GM23338 (cell line): ENCODE measurements around the gene CEBPB. TPM values are rescaled to one million over a fixed set of nuclear protein-coding genes. Genes with fewer than 3 reads are reported as not detected.

Experiments used
- ATAC-seq: fragments of 200-7000 bp; cut with Tn5 transposase; 3 replicates; pipeline ENCODE4 v1.9.1; 2020
- DNase-seq: peaks from one replicate; pipeline ENCODE4 v3.0.0-alpha.2; 2015; ENCODE audit warnings: low spot score
- H2AFZ ChIP-seq: fragments of 200-600 bp; sonication (generic); 2 replicates; pipeline ENCODE4 v1.8.0; 2016; ENCODE audit warnings: antibody characterized with exemption, mild to moderate bottlenecking, moderate library complexity
- H3F3A ChIP-seq: fragments of 200-600 bp; sonication (generic); replicated peaks from 2 replicates; pipeline ENCODE4 v1.8.0; 2017; ENCODE audit warnings: antibody characterized with exemption, mixed run types, low read depth
- H3K27ac ChIP-seq: fragments of 200-600 bp; sonication (generic); 2 replicates; pipeline ENCODE4 v1.6.1; 2016; ENCODE audit warnings: low read depth
- H3K27me3 ChIP-seq: fragments of 200-600 bp; sonication (generic); 2 replicates; pipeline ENCODE4 v1.8.0; 2016; ENCODE audit warnings: mild to moderate bottlenecking, mixed run types, moderate library complexity; ENCODE audit not compliant: insufficient read depth
- H3K36me3 ChIP-seq: fragments of 200-600 bp; sonication (generic); 2 replicates; pipeline ENCODE4 v1.8.0; 2016; ENCODE audit warnings: mild to moderate bottlenecking; ENCODE audit not compliant: insufficient read depth
- H3K4me1 ChIP-seq: fragments of 200-600 bp; sonication (generic); 2 replicates; pipeline ENCODE4 v1.8.0; 2016; ENCODE audit warnings: mild to moderate bottlenecking, moderate library complexity; ENCODE audit not compliant: insufficient read depth
- H3K4me2 ChIP-seq: fragments of 200-600 bp; sonication (generic); 2 replicates; pipeline ENCODE4 v1.7.1; 2017; ENCODE audit warnings: mixed run types
- H3K4me3 ChIP-seq: fragments of 200-600 bp; sonication (generic); 2 replicates; pipeline ENCODE4 v1.6.1; 2016; ENCODE audit warnings: mixed run types
- H3K79me2 ChIP-seq: fragments of 200-600 bp; sonication (generic); replicated peaks from 2 replicates; pipeline ENCODE4 v1.8.0; 2017; ENCODE audit warnings: mild to moderate bottlenecking; ENCODE audit not compliant: insufficient read depth
- H3K9me2 ChIP-seq: fragments of 200-600 bp; sonication (generic); 2 replicates; pipeline ENCODE4 v1.8.0; 2017; ENCODE audit not compliant: insufficient read depth
- H4K20me1 ChIP-seq: fragments of 200-600 bp; sonication (generic); replicated peaks from 2 replicates; pipeline ENCODE4 v1.8.0; 2017; ENCODE audit warnings: mild to moderate bottlenecking; ENCODE audit not compliant: insufficient read depth
- H3K27ac Mint-ChIP-seq: 2 replicates; pipeline ENCODE4 v1.8.0; 2020; ENCODE audit warnings: inconsistent platforms, mild to moderate bottlenecking, moderate library complexity, mixed read lengths
- H3K27me3 Mint-ChIP-seq: 3 replicates; pipeline ENCODE4 v1.8.0; 2022; ENCODE audit warnings: low read depth, mild to moderate bottlenecking, moderate library complexity, mixed read lengths, inconsistent platforms; ENCODE audit not compliant: insufficient read depth, poor library complexity
- H3K36me3 Mint-ChIP-seq: 3 replicates; pipeline ENCODE4 v1.8.0; 2021; ENCODE audit warnings: low read depth, mild to moderate bottlenecking, inconsistent platforms, moderate library complexity, mixed read lengths
- H3K4me1 Mint-ChIP-seq: 3 replicates; pipeline ENCODE4 v1.8.0; 2020; ENCODE audit warnings: mild to moderate bottlenecking, inconsistent platforms, mixed read lengths
- H3K4me3 Mint-ChIP-seq: 3 replicates; pipeline ENCODE4 v1.8.0; 2021; ENCODE audit warnings: moderate library complexity, mild to moderate bottlenecking, inconsistent platforms, mixed read lengths
- H3K9me3 Mint-ChIP-seq: 3 replicates; pipeline ENCODE4 v1.8.0; 2020; ENCODE audit warnings: moderate library complexity, mild to moderate bottlenecking, inconsistent platforms, mixed read lengths
- CREB1 ChIP-seq: fragments of 250-450 bp; sonication (Bioruptor Pico); IDR thresholded peaks from 2 replicates; pipeline ENCODE4 v1.5.0; 2020; ENCODE audit warnings: low read depth, mild to moderate bottlenecking, moderate library complexity
- EZH2 ChIP-seq: fragments of 200-600 bp; sonication (generic); IDR thresholded peaks from one replicate; pipeline ENCODE4 v1.8.0; 2017; ENCODE audit warnings: antibody characterized with exemption, mild to moderate bottlenecking, low read depth; ENCODE audit not compliant: unreplicated experiment
- JUNB ChIP-seq: IDR thresholded peaks from one replicate; pipeline ENCODE4 v1.6.1; 2016; ENCODE audit warnings: antibody characterized with exemption; ENCODE audit not compliant: unreplicated experiment
- NANOG ChIP-seq: IDR thresholded peaks from 2 replicates; pipeline ENCODE4 v1.6.1; 2016; ENCODE audit warnings: antibody characterized with exemption, borderline replicate concordance
- polyA plus RNA-seq: library from polyadenylated mRNA; unstranded; fragments of >200 nt; fragmentation: Nextera tagmentation; extraction: Ambion mirVana; gene quantifications from 2 replicates; pipeline ENCODE4 v1.2.1, GENCODE V29; 2016
- total RNA-seq: library from RNA; depleted of rRNA; stranded (reverse); fragments of >200 nt; shearing (Covaris generic); gene quantifications from 2 replicates; pipeline ENCODE4 v1.2.3, GENCODE V29; 2014
- TF ChIP-seq, protein P1 (sequence below): IDR thresholded peaks from one replicate; pipeline ENCODE4 v1.6.1; 2018; ENCODE audit warnings: antibody characterized with exemption; ENCODE audit not compliant: unreplicated experiment
- TF ChIP-seq, protein P2 (sequence below), 2 experiments: fragments of 200-600 bp in 1 of 2; sonication (generic) in 1 of 2; conservative IDR thresholded peaks; 2 replicates each; pipeline versions ENCODE4 v1.5.1 to v1.6.1; 2016 to 2017; ENCODE audit warnings: antibody characterized with exemption in 2 of 2, low read depth in 2 of 2, mild to moderate bottlenecking in 2 of 2, moderate library complexity in 1 of 2
- TF ChIP-seq, protein P3 (sequence below): fragments of 250-450 bp; sonication (Bioruptor Pico); IDR thresholded peaks from 2 replicates; pipeline ENCODE4 v1.5.0; 2020; ENCODE audit warnings: mild to moderate bottlenecking, moderate library complexity

CEBPB gene
- total and polyA plus RNA-seq, 2 experiments from 2014 or later: 20.6 to 25.4 TPM

DNA sequence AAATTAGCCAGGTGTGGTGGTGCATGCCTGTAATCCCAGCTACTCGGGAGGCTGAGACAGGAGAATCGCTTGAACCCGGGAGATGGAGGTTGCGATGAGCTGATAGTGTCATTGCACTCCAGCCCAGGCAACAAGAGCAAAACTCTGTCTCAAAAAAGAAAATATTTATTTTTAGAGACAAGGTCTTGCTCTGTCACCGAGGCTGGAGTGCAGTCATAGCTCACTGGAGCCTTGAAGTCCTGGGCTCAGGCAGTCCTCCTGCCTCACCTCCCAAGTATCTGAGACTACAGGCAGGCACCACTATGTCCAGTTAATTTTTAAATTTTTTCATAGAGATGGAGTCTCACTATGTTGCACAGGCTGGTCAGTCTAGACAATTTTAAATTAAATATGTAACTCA is 16.2 kb upstream of the CEBPB start (continued):
- TF ChIP-seq, protein P1, sequence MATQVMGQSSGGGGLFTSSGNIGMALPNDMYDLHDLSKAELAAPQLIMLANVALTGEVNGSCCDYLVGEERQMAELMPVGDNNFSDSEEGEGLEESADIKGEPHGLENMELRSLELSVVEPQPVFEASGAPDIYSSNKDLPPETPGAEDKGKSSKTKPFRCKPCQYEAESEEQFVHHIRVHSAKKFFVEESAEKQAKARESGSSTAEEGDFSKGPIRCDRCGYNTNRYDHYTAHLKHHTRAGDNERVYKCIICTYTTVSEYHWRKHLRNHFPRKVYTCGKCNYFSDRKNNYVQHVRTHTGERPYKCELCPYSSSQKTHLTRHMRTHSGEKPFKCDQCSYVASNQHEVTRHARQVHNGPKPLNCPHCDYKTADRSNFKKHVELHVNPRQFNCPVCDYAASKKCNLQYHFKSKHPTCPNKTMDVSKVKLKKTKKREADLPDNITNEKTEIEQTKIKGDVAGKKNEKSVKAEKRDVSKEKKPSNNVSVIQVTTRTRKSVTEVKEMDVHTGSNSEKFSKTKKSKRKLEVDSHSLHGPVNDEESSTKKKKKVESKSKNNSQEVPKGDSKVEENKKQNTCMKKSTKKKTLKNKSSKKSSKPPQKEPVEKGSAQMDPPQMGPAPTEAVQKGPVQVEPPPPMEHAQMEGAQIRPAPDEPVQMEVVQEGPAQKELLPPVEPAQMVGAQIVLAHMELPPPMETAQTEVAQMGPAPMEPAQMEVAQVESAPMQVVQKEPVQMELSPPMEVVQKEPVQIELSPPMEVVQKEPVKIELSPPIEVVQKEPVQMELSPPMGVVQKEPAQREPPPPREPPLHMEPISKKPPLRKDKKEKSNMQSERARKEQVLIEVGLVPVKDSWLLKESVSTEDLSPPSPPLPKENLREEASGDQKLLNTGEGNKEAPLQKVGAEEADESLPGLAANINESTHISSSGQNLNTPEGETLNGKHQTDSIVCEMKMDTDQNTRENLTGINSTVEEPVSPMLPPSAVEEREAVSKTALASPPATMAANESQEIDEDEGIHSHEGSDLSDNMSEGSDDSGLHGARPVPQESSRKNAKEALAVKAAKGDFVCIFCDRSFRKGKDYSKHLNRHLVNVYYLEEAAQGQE: no peak
- no peak for TF ChIP-seq JUNB
- TF ChIP-seq, protein P2, sequence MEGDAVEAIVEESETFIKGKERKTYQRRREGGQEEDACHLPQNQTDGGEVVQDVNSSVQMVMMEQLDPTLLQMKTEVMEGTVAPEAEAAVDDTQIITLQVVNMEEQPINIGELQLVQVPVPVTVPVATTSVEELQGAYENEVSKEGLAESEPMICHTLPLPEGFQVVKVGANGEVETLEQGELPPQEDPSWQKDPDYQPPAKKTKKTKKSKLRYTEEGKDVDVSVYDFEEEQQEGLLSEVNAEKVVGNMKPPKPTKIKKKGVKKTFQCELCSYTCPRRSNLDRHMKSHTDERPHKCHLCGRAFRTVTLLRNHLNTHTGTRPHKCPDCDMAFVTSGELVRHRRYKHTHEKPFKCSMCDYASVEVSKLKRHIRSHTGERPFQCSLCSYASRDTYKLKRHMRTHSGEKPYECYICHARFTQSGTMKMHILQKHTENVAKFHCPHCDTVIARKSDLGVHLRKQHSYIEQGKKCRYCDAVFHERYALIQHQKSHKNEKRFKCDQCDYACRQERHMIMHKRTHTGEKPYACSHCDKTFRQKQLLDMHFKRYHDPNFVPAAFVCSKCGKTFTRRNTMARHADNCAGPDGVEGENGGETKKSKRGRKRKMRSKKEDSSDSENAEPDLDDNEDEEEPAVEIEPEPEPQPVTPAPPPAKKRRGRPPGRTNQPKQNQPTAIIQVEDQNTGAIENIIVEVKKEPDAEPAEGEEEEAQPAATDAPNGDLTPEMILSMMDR (conservative IDR thresholded peaks at IDR 0.05; ENCODE audit: low read depth in 2 of 2): no peak
- no peak for TF ChIP-seq NANOG
- no peak for TF ChIP-seq EZH2

DNA sequence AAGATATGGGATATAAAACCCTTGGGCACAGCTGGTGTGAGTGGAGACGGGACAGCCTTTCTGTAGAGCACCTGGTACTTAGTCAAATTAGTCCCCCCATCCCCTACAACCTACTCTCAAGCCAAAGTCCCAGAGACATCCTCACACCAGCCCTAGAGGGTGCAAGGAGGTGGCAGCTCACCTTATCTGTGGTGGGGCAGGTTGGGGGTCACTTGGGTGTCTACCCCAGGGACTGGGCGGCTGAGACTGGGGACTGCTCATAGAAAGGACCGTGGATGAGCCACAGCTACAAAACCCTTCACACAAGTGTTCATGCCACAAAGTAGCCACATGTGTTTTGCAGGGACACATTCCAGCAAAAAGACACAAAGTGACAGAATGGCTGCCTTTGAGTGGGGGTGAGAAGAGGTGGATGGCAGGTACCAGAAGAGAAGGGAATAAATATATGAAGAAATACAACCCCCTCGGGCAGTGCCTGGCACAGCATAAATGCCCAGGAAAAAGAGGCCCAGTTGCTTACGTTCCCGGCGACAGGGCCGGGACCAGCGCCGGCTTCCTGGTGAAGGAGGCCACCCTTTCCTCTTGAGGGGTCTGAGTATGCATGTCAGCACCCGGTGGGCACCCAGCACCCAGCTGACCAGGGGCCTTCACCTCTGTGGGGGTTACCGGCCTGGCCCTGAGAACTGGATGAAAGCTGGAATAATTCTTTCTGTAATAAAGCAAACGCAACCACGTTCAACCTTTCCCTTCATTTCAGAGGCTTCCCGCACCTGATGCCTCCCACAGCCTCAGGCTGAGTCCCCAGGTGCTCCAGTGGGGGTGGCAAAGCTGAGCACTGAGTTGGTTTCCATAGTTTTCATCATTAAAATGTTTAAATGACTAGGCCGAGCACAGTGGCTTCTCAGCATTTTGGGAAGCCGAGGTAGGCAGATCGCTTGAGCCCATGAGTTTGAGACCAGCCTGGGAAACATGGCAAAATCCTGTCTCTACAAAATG is 14.4 kb upstream of the CEBPB start:
- Mint-ChIP-seq H3K4me3 (no peak overlapping the region), H3K4me1 (peaks cover 13% of the 10 kb centered on the region), H3K9me3 (no peaks in the 10 kb centered on the region), H3K27me3 (peaks cover 4% of the 10 kb centered on the region), H3K27ac (no peak overlapping the region), H3K36me3 (no peaks in the 10 kb centered on the region)
- DNase-seq: no peak
- no peaks in the 10 kb centered on the region for H3K79me2 ChIP-seq
- H3K9me2 ChIP-seq: no peaks in the 10 kb centered on the region
- H4K20me1 ChIP-seq: no peaks in the 10 kb centered on the region
- peaks cover 12% of the 10 kb centered on the region for H3K4me1 ChIP-seq
- no peaks in the 10 kb centered on the region for H3K36me3 ChIP-seq
- no peak overlapping the region for H2AFZ ChIP-seq
- H3K4me3 ChIP-seq: no peak overlapping the region
- no peaks in the 10 kb centered on the region for H3K27me3 ChIP-seq
- H3K27ac ChIP-seq: no peak overlapping the region
- no peak for ATAC-seq
- no peak overlapping the region for H3K4me2 ChIP-seq
- H3F3A ChIP-seq: peaks cover 15% of the 10 kb centered on the region
- no peak for TF ChIP-seq NANOG
- TF ChIP-seq CREB1 (CRISPR knock-in tag): no peak
- TF ChIP-seq, protein P2 (conservative IDR thresholded peaks at IDR 0.05; ENCODE audit: low read depth in 2 of 2): no peak
- TF ChIP-seq, protein P3, sequence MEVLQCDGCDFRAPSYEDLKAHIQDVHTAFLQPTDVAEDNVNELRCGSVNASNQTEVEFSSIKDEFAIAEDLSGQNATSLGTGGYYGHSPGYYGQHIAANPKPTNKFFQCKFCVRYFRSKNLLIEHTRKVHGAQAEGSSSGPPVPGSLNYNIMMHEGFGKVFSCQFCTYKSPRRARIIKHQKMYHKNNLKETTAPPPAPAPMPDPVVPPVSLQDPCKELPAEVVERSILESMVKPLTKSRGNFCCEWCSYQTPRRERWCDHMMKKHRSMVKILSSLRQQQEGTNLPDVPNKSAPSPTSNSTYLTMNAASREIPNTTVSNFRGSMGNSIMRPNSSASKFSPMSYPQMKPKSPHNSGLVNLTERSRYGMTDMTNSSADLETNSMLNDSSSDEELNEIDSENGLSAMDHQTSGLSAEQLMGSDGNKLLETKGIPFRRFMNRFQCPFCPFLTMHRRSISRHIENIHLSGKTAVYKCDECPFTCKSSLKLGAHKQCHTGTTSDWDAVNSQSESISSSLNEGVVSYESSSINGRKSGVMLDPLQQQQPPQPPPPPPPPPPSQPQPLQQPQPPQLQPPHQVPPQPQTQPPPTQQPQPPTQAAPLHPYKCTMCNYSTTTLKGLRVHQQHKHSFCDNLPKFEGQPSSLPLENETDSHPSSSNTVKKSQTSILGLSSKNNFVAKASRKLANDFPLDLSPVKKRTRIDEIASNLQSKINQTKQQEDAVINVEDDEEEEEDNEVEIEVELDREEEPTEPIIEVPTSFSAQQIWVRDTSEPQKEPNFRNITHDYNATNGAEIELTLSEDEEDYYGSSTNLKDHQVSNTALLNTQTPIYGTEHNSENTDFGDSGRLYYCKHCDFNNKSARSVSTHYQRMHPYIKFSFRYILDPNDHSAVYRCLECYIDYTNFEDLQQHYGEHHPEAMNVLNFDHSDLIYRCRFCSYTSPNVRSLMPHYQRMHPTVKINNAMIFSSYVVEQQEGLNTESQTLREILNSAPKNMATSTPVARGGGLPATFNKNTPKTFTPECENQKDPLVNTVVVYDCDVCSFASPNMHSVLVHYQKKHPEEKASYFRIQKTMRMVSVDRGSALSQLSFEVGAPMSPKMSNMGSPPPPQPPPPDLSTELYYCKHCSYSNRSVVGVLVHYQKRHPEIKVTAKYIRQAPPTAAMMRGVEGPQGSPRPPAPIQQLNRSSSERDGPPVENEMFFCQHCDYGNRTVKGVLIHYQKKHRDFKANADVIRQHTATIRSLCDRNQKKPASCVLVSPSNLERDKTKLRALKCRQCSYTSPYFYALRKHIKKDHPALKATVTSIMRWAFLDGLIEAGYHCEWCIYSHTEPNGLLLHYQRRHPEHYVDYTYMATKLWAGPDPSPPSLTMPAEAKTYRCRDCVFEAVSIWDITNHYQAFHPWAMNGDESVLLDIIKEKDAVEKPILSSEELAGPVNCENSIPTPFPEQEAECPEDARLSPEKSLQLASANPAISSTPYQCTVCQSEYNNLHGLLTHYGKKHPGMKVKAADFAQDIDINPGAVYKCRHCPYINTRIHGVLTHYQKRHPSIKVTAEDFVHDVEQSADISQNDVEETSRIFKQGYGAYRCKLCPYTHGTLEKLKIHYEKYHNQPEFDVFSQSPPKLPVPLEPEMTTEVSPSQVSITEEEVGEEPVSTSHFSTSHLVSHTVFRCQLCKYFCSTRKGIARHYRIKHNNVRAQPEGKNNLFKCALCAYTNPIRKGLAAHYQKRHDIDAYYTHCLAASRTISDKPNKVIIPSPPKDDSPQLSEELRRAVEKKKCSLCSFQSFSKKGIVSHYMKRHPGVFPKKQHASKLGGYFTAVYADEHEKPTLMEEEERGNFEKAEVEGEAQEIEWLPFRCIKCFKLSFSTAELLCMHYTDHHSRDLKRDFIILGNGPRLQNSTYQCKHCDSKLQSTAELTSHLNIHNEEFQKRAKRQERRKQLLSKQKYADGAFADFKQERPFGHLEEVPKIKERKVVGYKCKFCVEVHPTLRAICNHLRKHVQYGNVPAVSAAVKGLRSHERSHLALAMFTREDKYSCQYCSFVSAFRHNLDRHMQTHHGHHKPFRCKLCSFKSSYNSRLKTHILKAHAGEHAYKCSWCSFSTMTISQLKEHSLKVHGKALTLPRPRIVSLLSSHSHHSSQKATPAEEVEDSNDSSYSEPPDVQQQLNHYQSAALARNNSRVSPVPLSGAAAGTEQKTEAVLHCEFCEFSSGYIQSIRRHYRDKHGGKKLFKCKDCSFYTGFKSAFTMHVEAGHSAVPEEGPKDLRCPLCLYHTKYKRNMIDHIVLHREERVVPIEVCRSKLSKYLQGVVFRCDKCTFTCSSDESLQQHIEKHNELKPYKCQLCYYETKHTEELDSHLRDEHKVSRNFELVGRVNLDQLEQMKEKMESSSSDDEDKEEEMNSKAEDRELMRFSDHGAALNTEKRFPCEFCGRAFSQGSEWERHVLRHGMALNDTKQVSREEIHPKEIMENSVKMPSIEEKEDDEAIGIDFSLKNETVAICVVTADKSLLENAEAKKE (CRISPR knock-in tag): no peak
